ENCODE data around the gene PDE12. TPM values are rescaled to one million over a fixed set of nuclear protein-coding genes. Genes with fewer than 3 reads are reported as not detected.

Gene PDE12
- total RNA-seq (2012; rRNA removed), result 27.4 and 30.4 TPM in 2 replicates

GRCh38 chr3:57555738-57556458 is at the start of gene PDE12:
Gene PDE12, plus strand, starts transcription at chr3:57556274. Its CDS starts 106 bp downstream, at chr3:57556380.
- peaks cover 15% of the 10 kb centered on the region for H3K36me3 ChIP-seq (ENCODE audit: insufficient read depth, low read length)

DNA sequence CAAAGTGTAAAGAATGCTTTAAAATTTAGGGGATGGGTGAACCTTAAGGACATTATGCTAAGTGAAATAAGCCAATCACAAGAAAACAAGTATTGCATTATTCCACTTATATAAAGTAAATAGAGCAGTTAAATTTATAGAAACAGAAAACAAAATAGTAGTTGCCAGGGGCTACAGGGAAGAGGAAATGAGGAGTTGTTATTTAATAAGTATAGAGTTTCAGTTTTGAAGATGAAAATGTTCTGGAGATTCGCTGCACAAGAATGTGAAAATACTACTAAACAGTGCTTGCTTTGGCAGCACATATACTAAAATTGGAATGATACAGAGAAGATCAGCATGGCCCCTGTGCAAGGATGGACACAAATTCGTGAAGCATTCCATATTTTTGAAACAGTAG is 43.9 kb upstream of the PDE12 start:
- H3K9ac ChIP-seq (ENCODE audit: low read depth, low read length), result no peak overlapping the region

More at GRCh38 chr3:57555738-57556458, at the start of gene PDE12:
- H3K27me3 ChIP-seq (ENCODE audit: control insufficient read depth, insufficient read depth, low read length), result no peaks in the 10 kb centered on the region
- no peaks in the 10 kb centered on the region for H3K9me3 ChIP-seq (replicated peaks; ENCODE audit: low read length)
- peak within 1 kb of the TSS; percentile 87 for H3K4me3 ChIP-seq (ENCODE audit: low read length)
- peaks cover 22% of the 10 kb centered on the region for H3K4me1 ChIP-seq (ENCODE audit: control insufficient read depth, insufficient read depth, low read length)
- H3K9ac ChIP-seq (ENCODE audit: low read depth, low read length), result peak within 1 kb of the TSS; percentile 95
- H3K4me2 ChIP-seq (ENCODE audit: low read length), result peak within 1 kb of the TSS; percentile 98

GRCh38 chr3:57518276-57518915 is 37.7 kb upstream of the PDE12 start:
- no peaks in the 10 kb centered on the region for H3K36me3 ChIP-seq (ENCODE audit: insufficient read depth, low read length)
- no peaks in the 10 kb centered on the region for H3K9me3 ChIP-seq (replicated peaks; ENCODE audit: low read length)
- no peak overlapping the region for H3K4me3 ChIP-seq (ENCODE audit: low read length)
- H3K9ac ChIP-seq (ENCODE audit: low read depth, low read length), result no peak overlapping the region
- H3K4me1 ChIP-seq (ENCODE audit: control insufficient read depth, insufficient read depth, low read length), result peaks cover 12% of the 10 kb centered on the region
- H3K4me2 ChIP-seq (ENCODE audit: low read length), result peak overlapping the region; percentile 13
- no peaks in the 10 kb centered on the region for H3K27me3 ChIP-seq (ENCODE audit: control insufficient read depth, insufficient read depth, low read length)

More for the DNA sequence above, 43.9 kb upstream of the PDE12 start:
- no peaks in the 10 kb centered on the region for H3K9me3 ChIP-seq (replicated peaks; ENCODE audit: low read length)
- H3K4me1 ChIP-seq (ENCODE audit: control insufficient read depth, insufficient read depth, low read length), result no peaks in the 10 kb centered on the region
- no peaks in the 10 kb centered on the region for H3K36me3 ChIP-seq (ENCODE audit: insufficient read depth, low read length)
- H3K4me3 ChIP-seq (ENCODE audit: low read length), result peak overlapping the region; percentile 41
- peak overlapping the region; percentile 34 for H3K4me2 ChIP-seq (ENCODE audit: low read length)
- no peaks in the 10 kb centered on the region for H3K27me3 ChIP-seq (ENCODE audit: control insufficient read depth, insufficient read depth, low read length)

GRCh38 chr3:57530071-57530608 is 25.9 kb upstream of the PDE12 start:
- Histone ChIP-seq H3K9me3 (replicated peaks; ENCODE audit: low read length) (no peaks in the 10 kb centered on the region), H3K4me3 (ENCODE audit: low read length) (no peak overlapping the region), H3K9ac (ENCODE audit: low read depth, low read length) (no peak overlapping the region), H3K4me1 (ENCODE audit: control insufficient read depth, insufficient read depth, low read length) (no peaks in the 10 kb centered on the region), H3K36me3 (ENCODE audit: insufficient read depth, low read length) (no peaks in the 10 kb centered on the region), H3K4me2 (ENCODE audit: low read length) (no peak overlapping the region), H3K27me3 (ENCODE audit: control insufficient read depth, insufficient read depth, low read length) (no peaks in the 10 kb centered on the region)

DNA sequence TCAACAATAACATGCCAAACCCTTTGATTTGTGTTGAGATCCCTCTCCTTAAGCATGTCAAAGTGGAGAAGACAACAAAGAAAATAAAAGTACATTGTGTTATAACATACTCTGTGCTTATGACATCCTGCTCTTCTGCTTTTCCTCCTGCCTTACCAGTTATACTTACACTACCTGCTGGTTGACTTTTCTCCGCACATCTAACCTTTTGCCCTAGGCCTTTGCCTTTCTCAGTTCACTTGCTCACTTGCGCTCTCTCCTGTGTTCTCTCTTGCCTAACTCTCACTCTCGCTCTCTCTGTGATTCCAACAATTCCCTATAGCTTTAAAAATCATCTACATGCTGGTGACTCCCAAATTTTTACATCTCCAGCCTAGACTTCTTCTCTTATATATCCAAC is 17.6 kb upstream of the PDE12 start:
- no peak overlapping the region for H3K9ac ChIP-seq (ENCODE audit: low read depth, low read length)
- no peak overlapping the region for H3K4me3 ChIP-seq (ENCODE audit: low read length)
- H3K9me3 ChIP-seq (replicated peaks; ENCODE audit: low read length), result no peaks in the 10 kb centered on the region
- H3K4me1 ChIP-seq (ENCODE audit: control insufficient read depth, insufficient read depth, low read length), result no peaks in the 10 kb centered on the region
- H3K4me2 ChIP-seq (ENCODE audit: low read length), result no peak overlapping the region
- H3K27me3 ChIP-seq (ENCODE audit: control insufficient read depth, insufficient read depth, low read length), result no peaks in the 10 kb centered on the region
- H3K36me3 ChIP-seq (ENCODE audit: insufficient read depth, low read length), result no peaks in the 10 kb centered on the region

- H3K4me1 ChIP-seq (ENCODE audit: control insufficient read depth, insufficient read depth, low read length), result peaks cover 4% of the 10 kb centered on the region
- H3K4me2 ChIP-seq (ENCODE audit: low read length), result peak within 1 kb of the TSS; percentile 80
- H3K9ac ChIP-seq (ENCODE audit: low read depth, low read length), result no peak within 1 kb of the TSS
- H3K36me3 ChIP-seq (ENCODE audit: insufficient read depth, low read length), result no peaks in the 10 kb centered on the region
- peak within 1 kb of the TSS; percentile 61 for H3K4me3 ChIP-seq (ENCODE audit: low read length)
- no peaks in the 10 kb centered on the region for H3K27me3 ChIP-seq (ENCODE audit: control insufficient read depth, insufficient read depth, low read length)
- no peaks in the 10 kb centered on the region for H3K9me3 ChIP-seq (replicated peaks; ENCODE audit: low read length)
These were observed 11.6 kb upstream of the PDE12 start, which contains the start of gene DNAH12 for GRCh38 chr3:57544181-57545125. Gene DNAH12, minus strand, starts transcription at chr3:57544344. Its CDS starts 1,474 bp downstream, at chr3:57542870.

- H3K9ac ChIP-seq (ENCODE audit: low read depth, low read length), result no peak overlapping the region
These were observed 10.3 kb upstream of the PDE12 start for GRCh38 chr3:57545636-57546268.

DNA sequence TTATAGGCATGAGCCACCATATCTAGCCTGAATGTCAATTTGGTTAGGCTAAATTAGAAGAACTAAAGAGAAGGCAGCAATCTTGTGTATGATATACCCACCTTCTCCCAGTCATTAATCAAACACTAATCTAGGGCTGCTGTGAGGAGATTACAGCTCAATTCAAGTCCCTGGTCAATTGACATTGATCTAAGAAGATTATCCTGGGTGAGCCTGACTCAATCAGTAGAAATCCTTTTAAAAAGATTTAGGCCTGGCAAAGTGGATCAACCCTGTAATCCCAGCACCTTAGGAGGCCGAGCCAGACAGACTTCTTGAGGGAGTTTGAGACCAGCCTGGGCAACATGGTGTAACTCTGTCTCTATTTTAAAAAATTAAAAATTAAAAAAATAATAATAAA is 9.5 kb upstream of the PDE12 start:
- Histone ChIP-seq H3K27me3 (ENCODE audit: control insufficient read depth, insufficient read depth, low read length) (no peaks in the 10 kb centered on the region), H3K9me3 (replicated peaks; ENCODE audit: low read length) (no peaks in the 10 kb centered on the region), H3K4me1 (ENCODE audit: control insufficient read depth, insufficient read depth, low read length) (peaks cover 4% of the 10 kb centered on the region), H3K4me2 (ENCODE audit: low read length) (no peak overlapping the region), H3K9ac (ENCODE audit: low read depth, low read length) (no peak overlapping the region), H3K4me3 (ENCODE audit: low read length) (no peak overlapping the region), H3K36me3 (ENCODE audit: insufficient read depth, low read length) (no peaks in the 10 kb centered on the region)

More at GRCh38 chr3:57545636-57546268, 10.3 kb upstream of the PDE12 start:
- H3K4me1 ChIP-seq (ENCODE audit: control insufficient read depth, insufficient read depth, low read length), result peaks cover 4% of the 10 kb centered on the region
- H3K4me2 ChIP-seq (ENCODE audit: low read length), result no peak overlapping the region
- H3K4me3 ChIP-seq (ENCODE audit: low read length), result no peak overlapping the region
- no peaks in the 10 kb centered on the region for H3K27me3 ChIP-seq (ENCODE audit: control insufficient read depth, insufficient read depth, low read length)
- H3K9me3 ChIP-seq (replicated peaks; ENCODE audit: low read length), result no peaks in the 10 kb centered on the region
- no peaks in the 10 kb centered on the region for H3K36me3 ChIP-seq (ENCODE audit: insufficient read depth, low read length)

DNA sequence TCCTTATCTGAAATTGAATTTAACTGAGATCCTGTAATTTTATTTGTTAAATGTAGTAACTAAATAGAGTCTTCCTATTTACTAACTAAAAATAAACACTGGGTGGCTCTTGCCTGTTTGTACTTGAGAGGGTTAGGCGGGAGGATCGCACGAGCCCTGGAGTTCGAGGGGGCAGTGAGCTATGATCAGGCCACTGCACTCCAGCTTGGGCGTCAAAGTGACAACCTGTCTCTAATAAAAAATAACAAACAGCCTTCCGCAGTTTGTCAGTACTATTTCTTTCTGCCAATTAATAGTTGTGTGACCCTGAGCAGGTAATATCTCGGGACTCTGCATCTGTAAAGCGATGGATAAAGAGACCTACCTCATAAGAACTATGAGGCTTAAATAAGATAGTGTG is 768 bp upstream of the PDE12 start:
- H3K4me3 ChIP-seq (ENCODE audit: low read length), result peak overlapping the region; percentile 87
- peak overlapping the region; percentile 95 for H3K9ac ChIP-seq (ENCODE audit: low read depth, low read length)
- no peaks in the 10 kb centered on the region for H3K27me3 ChIP-seq (ENCODE audit: control insufficient read depth, insufficient read depth, low read length)
- H3K4me2 ChIP-seq (ENCODE audit: low read length), result peak overlapping the region; percentile 98
- H3K4me1 ChIP-seq (ENCODE audit: control insufficient read depth, insufficient read depth, low read length), result peaks cover 19% of the 10 kb centered on the region
- no peaks in the 10 kb centered on the region for H3K9me3 ChIP-seq (replicated peaks; ENCODE audit: low read length)
- H3K36me3 ChIP-seq (ENCODE audit: insufficient read depth, low read length), result peaks cover 15% of the 10 kb centered on the region

DNA sequence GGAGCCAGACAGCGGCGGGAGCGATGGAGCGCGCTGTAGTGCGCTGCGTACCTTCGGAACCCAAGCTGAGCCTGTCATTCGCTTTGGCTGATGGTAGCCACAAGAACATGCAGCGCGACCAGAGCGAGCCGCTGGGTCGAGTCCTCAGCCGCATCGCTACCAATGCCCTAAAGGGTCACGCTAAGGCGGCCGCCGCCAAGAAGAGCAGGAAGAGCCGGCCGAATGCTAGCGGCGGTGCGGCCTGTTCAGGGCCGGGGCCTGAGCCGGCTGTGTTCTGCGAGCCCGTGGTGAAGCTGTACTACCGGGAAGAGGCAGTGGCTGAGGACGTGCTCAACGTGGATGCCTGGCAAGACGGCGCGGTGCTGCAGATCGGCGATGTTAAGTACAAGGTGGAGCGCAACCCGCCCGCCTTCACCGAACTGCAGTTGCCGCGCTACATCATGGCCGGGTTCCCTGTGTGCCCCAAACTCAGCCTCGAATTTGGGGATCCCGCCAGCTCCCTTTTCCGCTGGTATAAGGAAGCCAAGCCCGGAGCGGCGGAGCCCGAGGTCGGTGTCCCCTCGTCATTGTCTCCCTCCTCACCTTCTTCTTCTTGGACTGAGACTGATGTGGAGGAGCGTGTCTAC is 498 bp downstream of the PDE12 start:
- Histone ChIP-seq H3K9me3 (replicated peaks; ENCODE audit: low read length) (no peaks in the 10 kb centered on the region), H3K9ac (ENCODE audit: low read depth, low read length) (peak overlapping the region; percentile 95), H3K4me2 (ENCODE audit: low read length) (peak overlapping the region; percentile 98), H3K36me3 (ENCODE audit: insufficient read depth, low read length) (peaks cover 15% of the 10 kb centered on the region), H3K4me1 (ENCODE audit: control insufficient read depth, insufficient read depth, low read length) (peaks cover 24% of the 10 kb centered on the region), H3K27me3 (ENCODE audit: control insufficient read depth, insufficient read depth, low read length) (no peaks in the 10 kb centered on the region), H3K4me3 (ENCODE audit: low read length) (peak overlapping the region; percentile 87)

All from skeletal muscle satellite cell (primary cell).